ENCODE measurements around the gene PLSCR5.

The PLSCR5 gene

DNA sequence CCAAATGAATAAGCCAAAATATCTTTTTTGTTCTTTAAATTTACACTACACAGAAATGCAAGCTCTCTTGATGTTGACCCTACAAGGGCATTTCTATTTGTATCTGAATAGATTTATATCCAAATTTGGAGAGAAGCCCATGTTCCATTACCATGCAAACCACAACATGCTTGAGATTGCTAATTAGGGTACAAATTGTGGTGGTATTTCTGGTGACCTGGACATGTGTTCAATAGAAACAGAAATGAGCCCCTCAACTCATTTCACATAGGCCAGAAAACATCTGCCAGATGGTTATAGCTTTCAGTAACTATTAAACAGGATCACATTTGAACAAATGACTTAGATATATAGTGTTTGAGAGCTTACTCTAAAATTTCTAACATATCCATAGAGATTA is 23.5 kb upstream of the PLSCR5 start:
- H3K4me1 ChIP-seq (ENCODE audit: control insufficient read depth, insufficient read depth, low read length, unreplicated experiment): peaks cover 4% of the 10 kb centered on the region
- no peaks in the 10 kb centered on the region for H3K79me2 ChIP-seq (ENCODE audit: control insufficient read depth, insufficient read depth, low read length, unreplicated experiment)
- H3K27me3 ChIP-seq (ENCODE audit: insufficient read depth, low read length): no peaks in the 10 kb centered on the region
- no peak overlapping the region for H3K27ac ChIP-seq (ENCODE audit: low read depth, low read length)
- no peak overlapping the region for H3K4me3 ChIP-seq (ENCODE audit: low read depth, low read length)
- H3K36me3 ChIP-seq (ENCODE audit: insufficient read depth, low read length): no peaks in the 10 kb centered on the region
- no peak overlapping the region for H2AFZ ChIP-seq (ENCODE audit: low read length, unreplicated experiment)

DNA sequence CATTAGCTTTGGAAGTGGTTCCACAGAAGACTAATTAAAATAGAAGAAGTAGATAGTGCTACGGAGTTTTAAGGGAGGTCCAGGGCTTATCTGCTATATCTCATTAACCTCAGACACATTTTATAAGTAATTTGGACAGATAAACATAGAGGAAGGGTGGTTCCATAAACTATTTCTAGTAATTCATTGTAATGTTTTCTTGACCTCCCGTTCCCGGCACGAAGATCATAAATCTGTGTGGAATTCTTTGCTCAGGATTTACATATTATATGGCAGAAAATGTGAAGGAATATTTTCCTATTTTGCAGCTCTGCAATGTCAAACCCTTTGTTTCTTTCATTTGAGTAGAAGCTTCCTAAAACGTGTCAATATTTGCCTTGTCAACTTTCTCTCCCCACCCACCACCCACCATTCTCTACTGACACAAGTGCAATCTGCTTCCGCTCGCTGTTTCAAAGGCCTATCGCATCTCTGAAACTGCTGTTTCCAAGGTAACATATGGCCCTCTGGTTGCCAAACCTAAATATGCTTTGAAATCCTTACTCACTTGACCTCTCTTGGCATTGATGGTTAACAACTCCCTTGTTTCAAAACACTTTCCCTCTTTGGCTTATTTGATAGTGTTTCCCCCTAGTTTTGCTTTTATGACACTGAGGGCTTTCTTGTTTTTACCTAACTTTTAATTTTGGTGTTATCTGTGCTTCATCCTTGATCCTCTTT is 21.4 kb upstream of the PLSCR5 start:
- H3K27ac ChIP-seq (ENCODE audit: low read depth, low read length): no peak overlapping the region
- peaks cover 4% of the 10 kb centered on the region for H3K4me1 ChIP-seq (ENCODE audit: control insufficient read depth, insufficient read depth, low read length, unreplicated experiment)
- no peaks in the 10 kb centered on the region for H3K36me3 ChIP-seq (ENCODE audit: insufficient read depth, low read length)
- H3K27me3 ChIP-seq (ENCODE audit: insufficient read depth, low read length): no peaks in the 10 kb centered on the region
- no peaks in the 10 kb centered on the region for H3K79me2 ChIP-seq (ENCODE audit: control insufficient read depth, insufficient read depth, low read length, unreplicated experiment)
- H2AFZ ChIP-seq (ENCODE audit: low read length, unreplicated experiment): peak overlapping the region; percentile 43
- no peak overlapping the region for H3K4me3 ChIP-seq (ENCODE audit: low read depth, low read length)

DNA sequence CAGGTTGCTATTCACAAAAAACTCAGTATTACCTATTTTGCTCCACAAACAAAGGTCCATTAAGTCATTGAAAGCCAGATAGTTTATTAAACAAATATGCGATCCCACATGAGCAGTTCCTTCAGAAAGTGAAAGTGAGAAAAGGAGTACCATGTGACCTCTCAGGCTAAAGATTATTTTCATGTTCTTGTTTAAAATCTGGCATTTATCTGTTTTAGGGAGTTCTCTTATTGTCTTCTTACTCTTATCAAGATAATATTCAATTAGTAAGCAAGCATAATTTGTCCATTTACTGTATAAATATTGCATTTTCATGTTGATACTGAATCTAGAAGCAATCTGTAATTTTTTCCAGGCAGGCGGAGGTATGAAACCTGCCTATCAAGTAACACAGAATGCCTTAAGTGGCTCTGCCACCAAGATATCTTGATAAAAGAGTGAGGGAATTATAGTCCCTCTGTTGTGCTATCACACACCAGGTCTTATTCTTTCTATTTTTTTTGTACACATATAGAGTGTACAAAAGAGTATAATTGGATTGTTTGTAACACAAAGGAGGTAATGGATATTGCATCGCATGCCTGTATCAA is 20.1 kb upstream of the PLSCR5 start:
- no peaks in the 10 kb centered on the region for H3K27me3 ChIP-seq (ENCODE audit: insufficient read depth, low read length)
- peak overlapping the region; percentile 60 for H3K4me3 ChIP-seq (ENCODE audit: low read depth, low read length)
- peak overlapping the region; percentile 33; the same call in 1 of the 2 replicates for H3K27ac ChIP-seq (ENCODE audit: low read depth, low read length)
- H2AFZ ChIP-seq (ENCODE audit: low read length, unreplicated experiment): peak overlapping the region; percentile 100
- H3K4me1 ChIP-seq (ENCODE audit: control insufficient read depth, insufficient read depth, low read length, unreplicated experiment): peaks cover 4% of the 10 kb centered on the region
- no peaks in the 10 kb centered on the region for H3K79me2 ChIP-seq (ENCODE audit: control insufficient read depth, insufficient read depth, low read length, unreplicated experiment)
- no peaks in the 10 kb centered on the region for H3K36me3 ChIP-seq (ENCODE audit: insufficient read depth, low read length)

DNA sequence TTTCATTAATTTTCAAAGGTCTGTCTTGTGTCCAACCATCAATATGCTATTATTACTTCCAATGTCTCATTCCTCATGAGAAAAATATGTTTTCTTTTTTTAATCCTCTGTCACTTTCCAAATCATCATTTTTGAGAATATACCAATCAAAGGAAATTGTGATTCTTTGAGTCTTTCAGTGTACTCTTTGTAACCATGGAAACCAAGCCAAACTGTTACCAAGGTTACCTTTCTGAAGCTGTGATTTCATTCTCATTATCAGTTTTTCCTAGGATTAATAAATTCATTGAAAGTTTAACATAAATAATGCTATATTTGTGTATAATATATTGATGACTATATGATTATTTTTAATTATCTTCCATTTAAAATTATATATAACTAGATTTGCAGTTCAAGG is 16.6 kb upstream of the PLSCR5 start:
- peaks cover 4% of the 10 kb centered on the region for H3K4me1 ChIP-seq (ENCODE audit: control insufficient read depth, insufficient read depth, low read length, unreplicated experiment)
- no peaks in the 10 kb centered on the region for H3K79me2 ChIP-seq (ENCODE audit: control insufficient read depth, insufficient read depth, low read length, unreplicated experiment)
- H3K27ac ChIP-seq (ENCODE audit: low read depth, low read length): no peak overlapping the region
- no peak overlapping the region for H3K4me3 ChIP-seq (ENCODE audit: low read depth, low read length)
- H3K27me3 ChIP-seq (ENCODE audit: insufficient read depth, low read length): no peaks in the 10 kb centered on the region
- H3K36me3 ChIP-seq (ENCODE audit: insufficient read depth, low read length): no peaks in the 10 kb centered on the region
- H2AFZ ChIP-seq (ENCODE audit: low read length, unreplicated experiment): no peak overlapping the region

DNA sequence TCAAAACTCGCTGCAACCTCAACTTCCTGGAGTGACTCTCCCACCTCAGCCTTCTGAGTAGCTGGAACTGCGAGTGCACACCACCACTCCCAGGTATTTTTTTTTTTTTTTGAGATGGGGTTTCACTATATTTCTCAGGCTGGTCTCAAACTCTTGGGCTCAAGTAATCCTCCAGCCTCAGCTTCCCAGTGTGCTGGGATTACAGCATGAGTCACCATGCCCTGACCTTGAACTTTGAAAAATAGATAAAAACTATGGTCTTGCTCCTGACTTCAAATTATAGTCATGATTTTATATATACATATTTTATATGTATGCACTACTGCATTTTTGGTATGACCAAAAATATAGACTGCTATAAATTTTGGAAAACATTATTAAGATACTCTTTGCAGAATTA is 6.9 kb upstream of the PLSCR5 start:
- Histone ChIP-seq H3K27me3 (ENCODE audit: insufficient read depth, low read length) (no peaks in the 10 kb centered on the region), H3K4me3 (ENCODE audit: low read depth, low read length) (no peak overlapping the region), H3K36me3 (ENCODE audit: insufficient read depth, low read length) (no peaks in the 10 kb centered on the region), H3K27ac (ENCODE audit: low read depth, low read length) (no peak overlapping the region), H3K79me2 (ENCODE audit: control insufficient read depth, insufficient read depth, low read length, unreplicated experiment) (no peaks in the 10 kb centered on the region), H2AFZ (ENCODE audit: low read length, unreplicated experiment) (no peak overlapping the region), H3K4me1 (ENCODE audit: control insufficient read depth, insufficient read depth, low read length, unreplicated experiment) (no peaks in the 10 kb centered on the region)

DNA sequence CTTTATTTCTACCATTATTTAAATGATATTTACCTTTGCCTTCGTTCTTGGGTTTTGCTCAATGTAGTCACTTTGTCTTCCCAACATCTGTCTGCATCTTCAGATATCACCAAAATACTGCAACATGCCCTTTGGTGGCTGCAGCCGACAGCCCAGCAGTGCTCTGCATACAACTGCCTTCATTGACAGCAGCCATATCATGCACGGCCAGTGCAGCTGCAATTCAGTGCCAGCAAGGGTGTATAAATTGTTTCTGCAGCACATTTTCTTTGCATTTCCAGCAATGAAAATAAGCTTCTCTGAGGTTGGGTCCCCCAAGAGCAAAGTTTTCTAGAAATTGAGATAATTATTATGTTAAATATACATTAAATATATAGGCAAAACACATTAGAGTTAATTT is 6.0 kb upstream of the PLSCR5 start:
- Histone ChIP-seq H3K27ac (ENCODE audit: low read depth, low read length) (no peak overlapping the region), H3K4me3 (ENCODE audit: low read depth, low read length) (no peak overlapping the region), H3K27me3 (ENCODE audit: insufficient read depth, low read length) (no peaks in the 10 kb centered on the region), H2AFZ (ENCODE audit: low read length, unreplicated experiment) (no peak overlapping the region), H3K4me1 (ENCODE audit: control insufficient read depth, insufficient read depth, low read length, unreplicated experiment) (no peaks in the 10 kb centered on the region), H3K79me2 (ENCODE audit: control insufficient read depth, insufficient read depth, low read length, unreplicated experiment) (no peaks in the 10 kb centered on the region), H3K36me3 (ENCODE audit: insufficient read depth, low read length) (no peaks in the 10 kb centered on the region)

DNA sequence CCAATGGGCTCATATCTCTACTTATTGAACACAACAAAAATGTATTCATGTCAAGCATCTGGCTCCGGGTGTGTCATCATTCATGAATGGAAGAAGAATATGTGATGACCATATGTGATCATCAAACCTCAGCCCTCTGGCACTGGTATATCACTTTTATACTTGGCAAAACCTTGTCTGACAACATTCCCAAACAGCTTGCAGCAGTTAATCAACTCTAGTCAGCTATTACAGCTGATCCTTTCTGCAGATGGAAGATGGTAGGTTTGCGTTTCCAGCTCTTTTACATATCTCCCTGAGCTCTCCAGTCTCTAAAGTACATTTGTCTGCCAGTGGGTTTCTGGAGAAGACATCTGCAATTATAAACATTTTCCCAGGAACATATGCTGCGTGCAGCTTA is 6.6 kb downstream of the PLSCR5 start:
- H2AFZ ChIP-seq (ENCODE audit: low read length, unreplicated experiment): no peak overlapping the region
- no peak overlapping the region for H3K27ac ChIP-seq (ENCODE audit: low read depth, low read length)
- H3K36me3 ChIP-seq (ENCODE audit: insufficient read depth, low read length): no peaks in the 10 kb centered on the region
- H3K4me3 ChIP-seq (ENCODE audit: low read depth, low read length): no peak overlapping the region
- H3K27me3 ChIP-seq (ENCODE audit: insufficient read depth, low read length): no peaks in the 10 kb centered on the region
- no peaks in the 10 kb centered on the region for H3K4me1 ChIP-seq (ENCODE audit: control insufficient read depth, insufficient read depth, low read length, unreplicated experiment)
- H3K79me2 ChIP-seq (ENCODE audit: control insufficient read depth, insufficient read depth, low read length, unreplicated experiment): no peaks in the 10 kb centered on the region

DNA sequence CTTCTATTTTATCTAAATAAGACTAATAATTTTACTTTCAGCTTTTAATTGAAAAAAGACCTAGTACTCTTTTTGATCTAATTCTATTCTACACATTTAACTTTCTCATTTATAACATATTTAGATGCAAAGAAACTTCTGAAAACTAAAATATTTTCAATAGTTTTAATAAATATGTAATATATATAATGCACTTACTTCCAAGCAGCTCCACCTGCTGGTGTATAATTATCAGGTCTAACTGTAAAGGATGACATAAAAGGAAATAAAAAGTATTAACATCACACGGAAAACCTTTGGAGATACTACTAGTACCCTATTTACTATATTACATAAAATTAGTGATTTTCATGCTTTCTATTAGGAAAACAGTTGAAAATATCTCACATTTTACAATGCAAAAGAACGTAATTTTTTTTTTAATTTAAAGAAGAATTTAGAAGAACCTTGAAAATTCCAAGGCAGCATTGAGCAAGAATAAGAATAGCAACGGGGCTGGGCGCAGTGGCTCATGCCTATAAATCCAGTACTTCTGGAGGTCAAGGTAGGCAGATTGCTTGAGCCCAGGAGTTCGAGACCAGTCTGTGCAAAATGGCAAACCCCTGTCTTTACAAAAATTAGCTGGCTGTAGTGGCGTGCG is 10.2 kb downstream of the PLSCR5 start:
- H3K27ac ChIP-seq (ENCODE audit: low read depth, low read length): no peak overlapping the region
- H3K4me1 ChIP-seq (ENCODE audit: control insufficient read depth, insufficient read depth, low read length, unreplicated experiment): peaks cover 4% of the 10 kb centered on the region
- no peak overlapping the region for H3K4me3 ChIP-seq (ENCODE audit: low read depth, low read length)
- no peaks in the 10 kb centered on the region for H3K79me2 ChIP-seq (ENCODE audit: control insufficient read depth, insufficient read depth, low read length, unreplicated experiment)
- no peak overlapping the region for H2AFZ ChIP-seq (ENCODE audit: low read length, unreplicated experiment)
- no peaks in the 10 kb centered on the region for H3K27me3 ChIP-seq (ENCODE audit: insufficient read depth, low read length)
- H3K36me3 ChIP-seq (ENCODE audit: insufficient read depth, low read length): no peaks in the 10 kb centered on the region

DNA sequence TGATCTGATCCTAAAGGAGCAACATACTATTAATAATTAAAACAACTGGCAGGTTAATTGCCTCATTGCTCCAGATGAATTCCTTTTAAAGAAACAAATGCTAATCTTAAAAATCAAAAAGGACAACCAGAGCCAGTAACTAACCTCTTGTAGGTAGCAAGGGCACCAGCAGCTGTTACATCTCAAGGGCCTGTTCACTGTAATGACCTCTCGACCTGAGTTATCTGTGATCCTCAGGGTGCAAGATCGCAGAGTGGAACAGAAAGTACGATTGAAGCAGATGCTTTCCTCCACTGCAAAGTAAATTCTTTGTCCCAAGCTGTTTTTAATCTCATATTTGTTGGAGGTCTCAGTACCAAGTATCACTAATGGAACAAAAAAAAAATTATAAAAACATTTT is 11.4 kb downstream of the PLSCR5 start:
- Histone ChIP-seq H3K4me3 (ENCODE audit: low read depth, low read length) (no peak overlapping the region), H3K79me2 (ENCODE audit: control insufficient read depth, insufficient read depth, low read length, unreplicated experiment) (no peaks in the 10 kb centered on the region), H3K36me3 (ENCODE audit: insufficient read depth, low read length) (no peaks in the 10 kb centered on the region), H3K4me1 (ENCODE audit: control insufficient read depth, insufficient read depth, low read length, unreplicated experiment) (peaks cover 10% of the 10 kb centered on the region), H3K27ac (ENCODE audit: low read depth, low read length) (no peak overlapping the region), H2AFZ (ENCODE audit: low read length, unreplicated experiment) (no peak overlapping the region), H3K27me3 (ENCODE audit: insufficient read depth, low read length) (no peaks in the 10 kb centered on the region)

DNA sequence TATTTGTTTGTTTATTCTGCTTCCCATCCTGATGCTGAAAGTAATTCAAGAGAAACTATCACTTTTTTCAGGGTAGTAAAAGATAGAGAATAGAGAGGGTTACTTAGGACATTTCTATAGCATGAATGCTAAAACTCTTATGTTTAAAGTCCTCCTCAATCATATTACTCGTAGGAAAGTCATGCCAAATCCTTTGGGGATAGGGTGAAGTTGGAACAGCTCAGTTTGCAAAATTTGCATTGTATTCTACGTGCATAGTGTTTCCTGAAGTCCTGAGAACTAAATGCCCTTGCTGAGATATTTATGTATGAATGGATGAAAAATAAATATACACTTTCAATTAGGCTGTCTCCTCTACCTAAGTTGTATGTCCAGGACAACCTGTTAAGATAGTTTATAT is 14.6 kb downstream of the PLSCR5 start:
- no peaks in the 10 kb centered on the region for H3K79me2 ChIP-seq (ENCODE audit: control insufficient read depth, insufficient read depth, low read length, unreplicated experiment)
- peaks cover 10% of the 10 kb centered on the region for H3K4me1 ChIP-seq (ENCODE audit: control insufficient read depth, insufficient read depth, low read length, unreplicated experiment)
- peak overlapping the region; percentile 41; the same call in 1 of the 2 replicates for H3K4me3 ChIP-seq (ENCODE audit: low read depth, low read length)
- no peaks in the 10 kb centered on the region for H3K27me3 ChIP-seq (ENCODE audit: insufficient read depth, low read length)
- no peaks in the 10 kb centered on the region for H3K36me3 ChIP-seq (ENCODE audit: insufficient read depth, low read length)
- peak overlapping the region; percentile 18; the same call in 1 of the 2 replicates for H3K27ac ChIP-seq (ENCODE audit: low read depth, low read length)
- H2AFZ ChIP-seq (ENCODE audit: low read length, unreplicated experiment): peak overlapping the region; percentile 62
